ENCODE data around the gene OGFR. TPM values are rescaled to one million over a fixed set of nuclear protein-coding genes. Genes with fewer than 3 reads are reported as not detected.
A peak's percentile ranks its signal among the peaks of the same experiment; 100 is the strongest.

OGFR gene
- total RNA-seq, 1 experiment from 2014 or later = 73.6 TPM

GRCh38 chr20:62799459-62799858 lies 5.2 kb upstream of the OGFR start:
- ChIA-PET CTCF (no interaction called here), POLR2A (no interaction called here), RAD21 (ENCODE audit: low non-redundant PET in 1 of 2, low total read pairs in 2 of 2, uncharacterized antibody in 2 of 2, unreplicated experiment in 2 of 2) (no interaction called here)
- H3K4me3 ChIP-seq (replicated peaks in 1 of 2; ENCODE audit: low read depth in 1 of 2, low read length in 2 of 2) = no peak overlapping the region
- peaks cover 19 to 37% of the 10 kb centered on the region in 2 experiments; a peak in 3 of 4 replicates for H3K36me3 ChIP-seq (ENCODE audit: control insufficient read depth in 1 of 2, insufficient read depth in 2 of 2, low read length in 2 of 2)
- peaks cover 13 to 42% of the 10 kb centered on the region in 2 experiments for H3K4me1 ChIP-seq (ENCODE audit: control insufficient read depth in 1 of 2, insufficient read depth in 2 of 2, low read length in 2 of 2)
- H3K27me3 ChIP-seq (ENCODE audit: insufficient read depth, low read length) = no peaks in the 10 kb centered on the region
- no peak overlapping the region for H3K4me2 ChIP-seq (ENCODE audit: low read length)
- peaks cover 25% of the 10 kb centered on the region for H3K79me2 ChIP-seq (ENCODE audit: insufficient read depth, low read length)
- TF ChIP-seq YY1 (IDR thresholded peaks at IDR 0.05; ENCODE audit: extremely low read depth, insufficient replicate concordance, low read depth, low read length) (no peak), JUND (IDR thresholded peaks at IDR 0.05) (no peak)
- ATAC-seq (no peak), DNase-seq (ENCODE audit: low read depth, low spot score) (no peak)
- no peaks in the 10 kb centered on the region for H4K20me1 ChIP-seq (ENCODE audit: insufficient read depth)
- H3K27ac ChIP-seq (ENCODE audit: low read depth, low read length) = no peak overlapping the region
- no peak overlapping the region for H3K9ac ChIP-seq (ENCODE audit: low read length)
- BruUV-seq (replicated peaks) = TSS peak; percentile 20
- intact Hi-C loops (cut with micrococcal nuclease) = no loop called here
- no peak overlapping the region for H2AFZ ChIP-seq (ENCODE audit: low read depth, low read length, poor library complexity, severe bottlenecking)
- H3K9me2 ChIP-seq (ENCODE audit: insufficient read depth) = no peaks in the 10 kb centered on the region
- H3K9me3 ChIP-seq (ENCODE audit: control insufficient read depth in 1 of 2, insufficient read depth in 1 of 2, low read depth in 1 of 2, low read length in 2 of 2) = no peaks in the 10 kb centered on the region

- no peak overlapping the region for H3K4me2 ChIP-seq (ENCODE audit: low read length)
- no peaks in the 10 kb centered on the region for H3K9me2 ChIP-seq (ENCODE audit: insufficient read depth)
- no TSS peak for BruUV-seq (replicated peaks)
- ATAC-seq = no peak
- no peak for DNase-seq (ENCODE audit: low read depth, low spot score)
- intact Hi-C loops (cut with micrococcal nuclease) = loop anchor here (10.0 kb wide), 1 partner anchor 495 kb away; the partner anchor contains the start of gene ADRM1
- peaks cover 13 to 38% of the 10 kb centered on the region in 2 experiments for H3K4me1 ChIP-seq (ENCODE audit: control insufficient read depth in 1 of 2, insufficient read depth in 2 of 2, low read length in 2 of 2)
- no peak for TF ChIP-seq YY1 (IDR thresholded peaks at IDR 0.05; ENCODE audit: extremely low read depth, insufficient replicate concordance, low read depth, low read length)
- TF ChIP-seq REST (IDR thresholded peaks at IDR 0.05; ENCODE audit: low read depth) = no peak
- no peak for TF ChIP-seq ATF3 (IDR thresholded peaks at IDR 0.05)
- no peak for TF ChIP-seq EGR1 (IDR thresholded peaks at IDR 0.05; ENCODE audit: low read depth)
- TF ChIP-seq CEBPB (IDR thresholded peaks at IDR 0.05; ENCODE audit: low read depth) = no peak
- no peak for TF ChIP-seq SRF (IDR thresholded peaks at IDR 0.05; ENCODE audit: low read depth)
- TF ChIP-seq EZH2phosphoT487 (IDR thresholded peaks at IDR 0.05; ENCODE audit: borderline replicate concordance) = no peak
- TF ChIP-seq JUND (IDR thresholded peaks at IDR 0.05) = no peak
- no peak for TF ChIP-seq ZNF274 (IDR thresholded peaks at IDR 0.05; ENCODE audit: low read depth, low read length)
- TF ChIP-seq RAD21 (IDR thresholded peaks at IDR 0.05; ENCODE audit: low read depth) = no peak
- no peak for TF ChIP-seq FOSL1 (IDR thresholded peaks at IDR 0.05; ENCODE audit: low read depth)
- TF ChIP-seq TCF7L2 (IDR thresholded peaks at IDR 0.05; ENCODE audit: borderline replicate concordance, extremely low read depth, insufficient read depth, insufficient read length) = no peak
- TF ChIP-seq POLR2A (IDR thresholded peaks at IDR 0.05; ENCODE audit: borderline replicate concordance, extremely low read depth, insufficient read depth, insufficient read length) = no peak
- no peak for TF ChIP-seq EZH2 (IDR thresholded peaks at IDR 0.05)
- no peak overlapping the region for H3K27ac ChIP-seq (ENCODE audit: low read depth, low read length)
- no peaks in the 10 kb centered on the region for H3K9me3 ChIP-seq (ENCODE audit: control insufficient read depth in 1 of 2, insufficient read depth in 1 of 2, low read depth in 1 of 2, low read length in 2 of 2)
- no peak overlapping the region for H3K9ac ChIP-seq (ENCODE audit: low read length)
- no peaks in the 10 kb centered on the region for H3K27me3 ChIP-seq (ENCODE audit: insufficient read depth, low read length)
- no peak overlapping the region for H2AFZ ChIP-seq (ENCODE audit: low read depth, low read length, poor library complexity, severe bottlenecking)
- peaks cover 27% of the 10 kb centered on the region for H3K79me2 ChIP-seq (ENCODE audit: insufficient read depth, low read length)
- no peaks in the 10 kb centered on the region for H4K20me1 ChIP-seq (ENCODE audit: insufficient read depth)
- CTCF ChIA-PET = no interaction called here
- H3K4me3 ChIP-seq (replicated peaks in 1 of 2; ENCODE audit: low read depth in 1 of 2, low read length in 2 of 2) = no peak overlapping the region
- peaks cover 19 to 37% of the 10 kb centered on the region in 2 experiments; a peak in 3 of 4 replicates for H3K36me3 ChIP-seq (ENCODE audit: control insufficient read depth in 1 of 2, insufficient read depth in 2 of 2, low read length in 2 of 2)
- POLR2A ChIA-PET = no interaction called here
- RAD21 ChIA-PET (ENCODE audit: low non-redundant PET in 1 of 2, low total read pairs in 2 of 2, uncharacterized antibody in 2 of 2, unreplicated experiment in 2 of 2) = no interaction called here
Observed at GRCh38 chr20:62799873-62800272, 4.8 kb upstream of the OGFR start.

Measured in HCT116 (cell line).